K562 (cell line): Measurements from ENCODE around the gene OR51V1.
A peak's percentile ranks its signal among the peaks of the same experiment; 100 is the strongest.

ENCODE experiments used
- CBX3 ChIP-seq, 2 experiments: IDR thresholded peaks; 1 replicate in 1 of 2; 2 replicates in 1 of 2; pipeline ENCODE4 v1.6.1; 2012; ENCODE audit warnings: inconsistent platforms in 2 of 2, low read length in 2 of 2, borderline replicate concordance in 1 of 2, control low read depth in 1 of 2
- TF ChIP-seq, protein P1 (sequence below): fragments of 450-650 bp; formaldehyde crosslinking; IDR thresholded peaks from 2 replicates; pipeline ENCODE4 v1.4.0; 2020; ENCODE audit warnings: mild to moderate bottlenecking, moderate library complexity

GRCh38 chr11:5204787-5205186 lies 4.3 kb upstream of the OR51V1 start:
- TF ChIP-seq, protein P1, sequence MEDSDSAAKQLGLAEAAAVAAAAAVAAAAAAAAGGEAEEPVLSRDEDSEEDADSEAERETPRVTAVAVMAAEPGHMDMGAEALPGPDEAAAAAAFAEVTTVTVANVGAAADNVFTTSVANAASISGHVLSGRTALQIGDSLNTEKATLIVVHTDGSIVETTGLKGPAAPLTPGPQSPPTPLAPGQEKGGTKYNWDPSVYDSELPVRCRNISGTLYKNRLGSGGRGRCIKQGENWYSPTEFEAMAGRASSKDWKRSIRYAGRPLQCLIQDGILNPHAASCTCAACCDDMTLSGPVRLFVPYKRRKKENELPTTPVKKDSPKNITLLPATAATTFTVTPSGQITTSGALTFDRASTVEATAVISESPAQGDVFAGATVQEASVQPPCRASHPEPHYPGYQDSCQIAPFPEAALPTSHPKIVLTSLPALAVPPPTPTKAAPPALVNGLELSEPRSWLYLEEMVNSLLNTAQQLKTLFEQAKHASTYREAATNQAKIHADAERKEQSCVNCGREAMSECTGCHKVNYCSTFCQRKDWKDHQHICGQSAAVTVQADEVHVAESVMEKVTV (CRISPR knock-in tag), result peak; percentile 98
- TF ChIP-seq CBX3 (IDR thresholded peaks at IDR 0.05; ENCODE audit: borderline replicate concordance in 1 of 2, low read length in 2 of 2), result 0 out of 3 replicates have a peak, but pooled peaks of 1 of the 2 experiments have one; percentile 39
